Vagina (tissue), 2 donors: ENCODE results near the gene DHX38. TPM values are rescaled to one million over a fixed set of nuclear protein-coding genes. Genes with fewer than 3 reads are reported as not detected.

Experiments used
- DNase-seq, 2 donors: peaks; one replicate each; pipeline ENCODE4 v3.0.0-alpha.2; 2017; ENCODE audit errors: extremely low spot score in 2 of 2
- H3K27ac ChIP-seq: fragments of 200-600 bp; sonication (generic); one replicate; pipeline ENCODE4 v1.5.1; 2019
- H3K27me3 ChIP-seq: fragments of 200-600 bp; sonication (generic); one replicate; pipeline ENCODE4 v1.5.1; 2019
- H3K36me3 ChIP-seq, 2 donors: fragments of 200-600 bp; sonication (generic); one replicate each; pipeline ENCODE4 v1.5.1; 2017 to 2019
- H3K4me1 ChIP-seq: fragments of 200-600 bp; sonication (generic); one replicate; pipeline ENCODE4 v1.5.1; 2019
- H3K4me3 ChIP-seq, 2 donors: fragments of 200-600 bp; sonication (generic); 1 replicate in 1 of 2; 2 replicates in 1 of 2; pipeline ENCODE4 v1.5.1; 2016 to 2019
- H3K9me3 ChIP-seq: fragments of 200-600 bp; sonication (generic); one replicate; pipeline ENCODE4 v1.5.1; 2019
- CTCF ChIP-seq, 3 experiments: fragments of 450-650 bp in 2 of 3; fragments of 200-600 bp in 1 of 3; sonication (generic) in 1 of 3; IDR thresholded peaks; one replicate each; pipeline ENCODE4 v1.5.1; 2017 to 2019; ENCODE audit warnings: antibody characterized with exemption in 3 of 3, mild to moderate bottlenecking in 2 of 3, moderate library complexity in 2 of 3
- POLR2A ChIP-seq, 2 donors: fragments of 450-650 bp; IDR thresholded peaks; one replicate each; pipeline ENCODE4 v1.6.1; 2017; ENCODE audit warnings: antibody characterized with exemption in 2 of 2, mild to moderate bottlenecking in 2 of 2, moderate library complexity in 2 of 2
- POLR2AphosphoS5 ChIP-seq, 2 donors: sonication (generic); formaldehyde crosslinking; IDR thresholded peaks; one replicate each; pipeline ENCODE4 v1.9.0; 2017; ENCODE audit warnings: antibody characterized with exemption in 2 of 2, mild to moderate bottlenecking in 2 of 2, low read depth in 1 of 2; ENCODE audit not compliant: insufficient read depth in 1 of 2
- intact Hi-C: fragments of 100-400 bp; cut with DNase I; formaldehyde crosslinking; loops from one replicate; pipeline ENCODE4 v1.15.1; 2023
- total RNA-seq: library from RNA; depleted of rRNA; stranded (reverse); fragments of >200 nt; gene quantifications from one replicate; pipeline ENCODE4 v1.2.3, GENCODE V29; 2016

Gene DHX38
- total RNA-seq, 1 donor from 2014 or later = 54.8 TPM

DNA sequence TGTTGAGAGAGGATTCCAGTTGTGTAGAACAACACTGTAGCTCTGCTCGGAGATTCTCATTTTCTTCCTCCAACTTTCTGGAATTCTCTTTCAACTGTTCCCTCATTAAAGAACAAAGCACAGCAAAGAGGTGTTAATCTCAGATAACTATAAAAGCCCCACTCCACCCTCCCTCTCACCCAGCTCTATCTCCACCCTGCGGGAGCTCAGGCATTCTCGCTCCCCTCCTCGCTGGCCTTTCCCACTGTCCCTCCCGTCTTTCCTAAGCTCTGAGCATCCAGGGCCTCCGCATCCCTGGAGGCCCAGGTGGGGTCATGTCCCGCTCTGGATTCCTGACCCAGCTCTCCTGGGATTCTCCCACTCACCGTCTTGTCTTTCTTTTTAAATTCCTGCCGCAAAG lies 35.1 kb downstream of the DHX38 start:
- DNase-seq = peak in 1 of 2 donors; percentile 40
- Histone ChIP-seq H3K4me3 (no peak overlapping the region), H3K27me3 (no peaks in the 10 kb centered on the region), H3K36me3 (no peaks in the 10 kb centered on the region), H3K9me3 (no peaks in the 10 kb centered on the region), H3K27ac (no peak overlapping the region), H3K4me1 (no peaks in the 10 kb centered on the region)
- intact Hi-C loops = no loop called here
- TF ChIP-seq CTCF (IDR thresholded peaks at IDR 0.05) (no peak), POLR2A (IDR thresholded peaks at IDR 0.05) (no peak), POLR2AphosphoS5 (IDR thresholded peaks at IDR 0.05; ENCODE audit: insufficient read depth in 1 of 2, low read depth in 1 of 2) (no peak)

DNA sequence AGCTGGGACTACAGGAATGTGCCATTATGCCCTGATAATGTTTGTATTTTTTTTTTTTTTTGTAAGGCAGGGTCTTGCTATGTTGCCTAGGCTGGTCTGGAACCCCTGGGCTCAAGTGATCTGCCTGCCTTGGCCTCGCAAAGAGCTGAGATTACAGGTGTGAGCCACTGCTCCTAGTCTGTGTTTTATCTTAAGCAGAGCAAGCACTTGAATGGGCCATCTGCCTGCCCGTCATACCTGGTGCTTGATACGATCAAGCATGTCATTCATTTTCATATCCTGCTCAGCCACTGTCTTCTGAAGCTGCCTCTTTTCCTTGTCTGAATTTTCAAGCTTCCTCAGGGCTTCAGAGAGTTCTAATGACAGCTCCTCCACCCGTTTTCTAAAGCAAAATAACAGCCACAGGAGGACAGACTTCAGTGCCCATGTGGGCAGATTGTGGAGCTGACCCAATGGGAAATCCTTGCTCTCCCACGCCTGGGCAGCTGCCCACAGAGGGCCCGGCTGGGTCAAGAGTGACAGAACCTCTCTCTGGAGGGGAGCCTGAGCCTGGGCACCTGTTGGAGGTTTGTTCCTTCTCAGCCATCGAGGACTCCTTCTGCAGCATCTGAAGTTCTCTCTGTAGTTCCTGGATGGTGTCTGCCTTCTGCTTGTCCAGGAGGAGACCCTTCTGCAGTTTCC lies 36.5 kb downstream of the DHX38 start:
- TF ChIP-seq CTCF (IDR thresholded peaks at IDR 0.05) (no peak), POLR2AphosphoS5 (IDR thresholded peaks at IDR 0.05; ENCODE audit: insufficient read depth in 1 of 2, low read depth in 1 of 2) (no peak)
- no peaks in the 10 kb centered on the region for H3K36me3 ChIP-seq
- no peaks in the 10 kb centered on the region for H3K27me3 ChIP-seq
- no peak overlapping the region for H3K27ac ChIP-seq
- peak in 1 of 2 donors; percentile 72 for DNase-seq
- intact Hi-C loops = no loop called here
- H3K4me3 ChIP-seq = no peak overlapping the region
- no peaks in the 10 kb centered on the region for H3K4me1 ChIP-seq
- H3K9me3 ChIP-seq = no peaks in the 10 kb centered on the region

DNA sequence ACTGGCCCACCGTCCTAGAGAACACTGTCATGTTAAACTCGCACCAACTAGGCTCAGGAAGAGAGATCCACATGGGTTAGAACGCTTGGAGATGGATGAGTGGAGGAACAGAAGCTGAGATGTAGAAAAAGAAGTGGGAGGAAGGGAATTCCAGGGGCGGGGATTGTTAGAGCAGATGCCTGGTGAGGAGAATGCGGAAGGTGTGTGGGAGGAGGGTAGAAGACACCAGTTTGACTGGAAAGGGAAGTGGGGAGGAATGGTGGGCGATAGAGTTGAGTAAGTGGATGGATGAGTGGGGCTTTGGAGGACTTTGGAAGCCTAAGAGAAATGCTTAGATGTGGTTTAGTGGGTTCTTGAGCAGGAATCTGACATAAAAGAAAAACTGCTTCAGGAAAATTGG lies 37.4 kb downstream of the DHX38 start:
- Histone ChIP-seq H3K4me1 (no peaks in the 10 kb centered on the region), H3K36me3 (no peaks in the 10 kb centered on the region), H3K27me3 (no peaks in the 10 kb centered on the region), H3K9me3 (no peaks in the 10 kb centered on the region), H3K4me3 (no peak overlapping the region), H3K27ac (no peak overlapping the region)
- DNase-seq = peak in 1 of 2 donors; percentile 20
- intact Hi-C loops = no loop called here
- TF ChIP-seq CTCF (IDR thresholded peaks at IDR 0.05) = no peak
- no peak for TF ChIP-seq POLR2A (IDR thresholded peaks at IDR 0.05)

DNA sequence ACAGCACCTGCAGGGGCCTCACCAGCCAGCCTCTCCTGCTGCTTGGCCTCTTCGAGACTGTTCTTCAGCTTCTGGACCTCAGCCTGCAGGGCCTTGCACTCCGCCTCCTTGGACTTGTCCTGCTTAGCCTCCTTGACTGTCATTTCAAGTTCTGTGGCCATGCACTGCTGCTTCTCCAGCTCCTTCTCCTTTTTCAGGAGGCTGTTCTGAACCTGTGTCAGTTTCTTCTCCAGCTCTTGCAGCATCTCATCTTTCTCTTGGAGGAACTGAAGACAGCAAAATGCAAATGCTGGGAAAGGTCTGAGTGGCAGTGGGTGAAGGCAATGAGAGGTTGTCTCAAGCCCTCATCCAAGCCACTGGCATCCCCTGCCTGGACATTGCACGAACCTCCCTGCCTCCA lies 39.1 kb downstream of the DHX38 start:
- intact Hi-C loops = no loop called here
- Histone ChIP-seq H3K27me3 (no peaks in the 10 kb centered on the region), H3K9me3 (no peaks in the 10 kb centered on the region), H3K4me3 (no peak overlapping the region), H3K27ac (no peak overlapping the region), H3K36me3 (no peaks in the 10 kb centered on the region), H3K4me1 (no peaks in the 10 kb centered on the region)
- TF ChIP-seq POLR2AphosphoS5 (IDR thresholded peaks at IDR 0.05; ENCODE audit: insufficient read depth in 1 of 2, low read depth in 1 of 2) = no peak
- TF ChIP-seq POLR2A (IDR thresholded peaks at IDR 0.05) = no peak
- no peak for TF ChIP-seq CTCF (IDR thresholded peaks at IDR 0.05)
- DNase-seq = peak in 1 of 2 donors; percentile 67

- intact Hi-C loops = no loop called here
- H3K36me3 ChIP-seq = no peaks in the 10 kb centered on the region
- TF ChIP-seq POLR2AphosphoS5 (IDR thresholded peaks at IDR 0.05; ENCODE audit: insufficient read depth in 1 of 2, low read depth in 1 of 2) = no peak
- TF ChIP-seq CTCF (IDR thresholded peaks at IDR 0.05) = no peak
- no peaks in the 10 kb centered on the region for H3K27me3 ChIP-seq
- no peaks in the 10 kb centered on the region for H3K9me3 ChIP-seq
- H3K4me3 ChIP-seq = no peak overlapping the region
- no peaks in the 10 kb centered on the region for H3K4me1 ChIP-seq
- H3K27ac ChIP-seq = no peak overlapping the region
- DNase-seq = peak in 1 of 2 donors; percentile 65
Measured at GRCh38 chr16:72134507-72134906, 40.9 kb downstream of the DHX38 start.
